H1 (cell line): ENCODE results near the gene TRIM44. TPM values are rescaled to one million over a fixed set of nuclear protein-coding genes. Genes with fewer than 3 reads are reported as not detected.

Source experiments
- CTCF ChIA-PET: fragments of 300-600 bp; sonication (Branson Sonifier 250); formaldehyde crosslinking; loops from one replicate; lab custom pipeline; 2021; ENCODE audit not compliant: partially characterized antibody; lab: Charles Lee
- POLR2A ChIA-PET: fragments of 300-600 bp; sonication (Branson Sonifier 250); formaldehyde crosslinking; loops from one replicate; lab custom pipeline; 2021; ENCODE audit warnings: inconsistent platforms; ENCODE audit not compliant: partially characterized antibody; lab: Charles Lee
- DNase-seq, 2 experiments: peaks; one replicate each; pipeline versions ENCODE4 v3.0.0 to v3.0.0-alpha.2; 2010 to 2022; ENCODE audit warnings: low spot score in 2 of 2, low read depth in 1 of 2, mixed read lengths in 1 of 2
- FAIRE-seq: peaks from 2 replicates; lab custom pipeline; 2011; peaks lifted over from hg19 to GRCh38; lab: Jason Lieb, UNC
- H2AFZ ChIP-seq: 2 replicates; pipeline ENCODE4 v1.8.1; 2012; ENCODE audit warnings: low read length, inconsistent platforms
- H2AK5ac ChIP-seq: 2 replicates; pipeline ENCODE4 v1.6.1; 2013; ENCODE audit warnings: low read depth, low read length
- H2BK120ac ChIP-seq: replicated peaks from 2 replicates; pipeline ENCODE3; 2013; ENCODE audit warnings: low read depth, low read length, inconsistent platforms
- H2BK12ac ChIP-seq: 2 replicates; pipeline ENCODE4 v1.6.1; 2013; ENCODE audit warnings: low read depth, low read length
- H2BK15ac ChIP-seq: 2 replicates; pipeline ENCODE4 v1.6.1; 2013; ENCODE audit warnings: low read length
- H2BK20ac ChIP-seq: 2 replicates; pipeline ENCODE4 v1.6.1; 2013; ENCODE audit warnings: low read length
- H2BK5ac ChIP-seq: 2 replicates; pipeline ENCODE4 v1.6.1; 2013; ENCODE audit warnings: low read depth, low read length
- H3K14ac ChIP-seq: 2 replicates; pipeline ENCODE4 v1.6.1; 2013; ENCODE audit warnings: inconsistent platforms; ENCODE audit not compliant: insufficient read length
- H3K18ac ChIP-seq: 2 replicates; pipeline ENCODE4 v1.6.1; 2013; ENCODE audit warnings: low read length; ENCODE audit errors: extremely low read depth
- H3K23ac ChIP-seq: 2 replicates; pipeline ENCODE4 v1.6.1; 2013; ENCODE audit warnings: inconsistent platforms; ENCODE audit not compliant: insufficient read length
- H3K23me2 ChIP-seq: 2 replicates; pipeline ENCODE4 v1.6.1; 2013; ENCODE audit warnings: low read depth, low read length
- H3K27ac ChIP-seq: 2 replicates; pipeline ENCODE4 v1.6.1; 2011; ENCODE audit warnings: low read depth, low read length, inconsistent platforms
- H3K27me3 ChIP-seq, 4 experiments: replicated peaks in 1 of 4; 1 replicate in 1 of 4; 2 replicates in 3 of 4; pipeline versions ENCODE4 v1.6.1 to v1.8.1; 2011 to 2013; ENCODE audit warnings: low read length in 3 of 4, mild to moderate bottlenecking in 3 of 4, inconsistent platforms in 2 of 4, mixed read lengths in 2 of 4, moderate library complexity in 1 of 4; ENCODE audit not compliant: control insufficient read depth in 3 of 4, insufficient read depth in 3 of 4; ENCODE audit errors: extremely low read depth in 1 of 4
- H3K36me3 ChIP-seq, 4 experiments: 2 replicates each; pipeline versions ENCODE4 v1.6.1 to v1.8.1; 2011 to 2013; ENCODE audit warnings: mild to moderate bottlenecking in 4 of 4, low read length in 3 of 4, moderate library complexity in 2 of 4, control low read depth in 1 of 4, inconsistent platforms in 1 of 4; ENCODE audit not compliant: insufficient read depth in 4 of 4, control insufficient read depth in 2 of 4
- H3K4ac ChIP-seq: replicated peaks from 2 replicates; pipeline ENCODE3; 2013; ENCODE audit warnings: low read length, low read depth, mixed read lengths, inconsistent platforms; ENCODE audit not compliant: insufficient read length
- H3K4me1 ChIP-seq, 4 experiments: replicated peaks in 1 of 4; 1 replicate in 1 of 4; 2 replicates in 3 of 4; pipeline versions ENCODE4 v1.6.1 to v1.8.1; 2011 to 2013; ENCODE audit warnings: low read length in 3 of 4, inconsistent platforms in 2 of 4, mixed read lengths in 1 of 4; ENCODE audit not compliant: insufficient read depth in 4 of 4, control insufficient read depth in 3 of 4
- H3K4me2 ChIP-seq, 2 experiments: 2 replicates each; pipeline versions ENCODE4 v1.6.1 to v1.8.1; 2011 to 2013; ENCODE audit warnings: low read depth in 2 of 2, low read length in 2 of 2, control low read depth in 1 of 2, inconsistent platforms in 1 of 2, mild to moderate bottlenecking in 1 of 2; ENCODE audit not compliant: insufficient read depth in 1 of 2
- H3K4me3 ChIP-seq, 4 experiments: fragments of 200-600, 300-600 bp in 1 of 4; sonication (generic), shearing (Covaris generic), sonication (Bioruptor Twin) in 1 of 4; 2 replicates each; pipeline versions ENCODE4 v1.5.1 to v1.8.1; 2011 to 2016; ENCODE audit warnings: low read length in 4 of 4, low read depth in 3 of 4, control low read depth in 2 of 4, inconsistent platforms in 2 of 4, mild to moderate bottlenecking in 2 of 4, mixed read lengths in 1 of 4, moderate library complexity in 1 of 4; ENCODE audit not compliant: insufficient read depth in 2 of 4; ENCODE audit errors: extremely low read depth in 1 of 4
- H3K56ac ChIP-seq: replicated peaks from 2 replicates; pipeline ENCODE3; 2013; ENCODE audit warnings: low read depth, mild to moderate bottlenecking, mixed read lengths, low read length, inconsistent platforms; ENCODE audit not compliant: insufficient read length
- H3K79me1 ChIP-seq: 2 replicates; pipeline ENCODE4 v1.6.1; 2013; ENCODE audit warnings: low read depth, low read length, control low read depth
- H3K79me2 ChIP-seq, 2 experiments: 2 replicates each; pipeline versions ENCODE4 v1.6.1 to v1.8.1; 2012 to 2013; ENCODE audit warnings: low read length in 2 of 2, mild to moderate bottlenecking in 2 of 2, inconsistent platforms in 1 of 2; ENCODE audit not compliant: insufficient read depth in 2 of 2, control insufficient read depth in 1 of 2
- H3K9ac ChIP-seq, 4 experiments: replicated peaks in 1 of 4; 1 replicate in 1 of 4; 2 replicates in 3 of 4; pipeline versions ENCODE4 v1.6.1 to v1.8.1; 2011 to 2013; ENCODE audit warnings: low read depth in 3 of 4, low read length in 3 of 4, control low read depth in 2 of 4, mild to moderate bottlenecking in 2 of 4, moderate library complexity in 2 of 4, inconsistent platforms in 1 of 4; ENCODE audit errors: extremely low read depth in 1 of 4
- H3K9me3 ChIP-seq, 2 experiments: 2 replicates each; pipeline versions ENCODE4 v1.6.1 to v1.8.1; 2012 to 2013; ENCODE audit warnings: mild to moderate bottlenecking in 2 of 2, moderate library complexity in 2 of 2, control low read depth in 1 of 2, inconsistent platforms in 1 of 2, low read depth in 1 of 2, low read length in 1 of 2, mixed read lengths in 1 of 2; ENCODE audit not compliant: insufficient read depth in 2 of 2
- H4K20me1 ChIP-seq, 2 experiments: replicated peaks in 1 of 2; 2 replicates each; pipeline versions ENCODE3 to v1.8.1; 2011 to 2013; ENCODE audit warnings: inconsistent platforms in 2 of 2, low read length in 2 of 2, mild to moderate bottlenecking in 1 of 2; ENCODE audit not compliant: insufficient read depth in 2 of 2, control insufficient read depth in 1 of 2
- H4K5ac ChIP-seq: 2 replicates; pipeline ENCODE4 v1.6.1; 2013; ENCODE audit warnings: low read length, low read depth, mixed read lengths, inconsistent platforms; ENCODE audit not compliant: insufficient read length
- H4K8ac ChIP-seq: 2 replicates; pipeline ENCODE4 v1.8.0; 2013; ENCODE audit warnings: mild to moderate bottlenecking, moderate library complexity, low read length, inconsistent platforms; ENCODE audit not compliant: insufficient read depth; ENCODE audit errors: extremely low read depth
- H4K91ac ChIP-seq: replicated peaks from 2 replicates; pipeline ENCODE3; 2013; ENCODE audit warnings: low read length, mixed read lengths, inconsistent platforms; ENCODE audit not compliant: insufficient read length
- ATF3 ChIP-seq: IDR thresholded peaks from 2 replicates; pipeline ENCODE4 v1.6.1; 2011; ENCODE audit warnings: low read depth, mild to moderate bottlenecking, low read length; ENCODE audit not compliant: insufficient read depth
- GABPA ChIP-seq: IDR thresholded peaks from 2 replicates; pipeline ENCODE4 v1.6.1; 2011; ENCODE audit warnings: mild to moderate bottlenecking, low read length, moderate library complexity, borderline replicate concordance; ENCODE audit not compliant: insufficient read depth
- GTF2F1 ChIP-seq: IDR thresholded peaks from 2 replicates; pipeline ENCODE4 v1.6.1; 2012; ENCODE audit warnings: low read depth, low read length, improper control_type of control experiment, borderline replicate concordance
- POU5F1 ChIP-seq: IDR thresholded peaks from 2 replicates; pipeline ENCODE4 v1.6.1; 2011; ENCODE audit warnings: low read depth, mild to moderate bottlenecking, low read length, moderate library complexity
- RBBP5 ChIP-seq: IDR thresholded peaks from 2 replicates; pipeline ENCODE4 v1.7.1; 2012; ENCODE audit warnings: low read depth, mild to moderate bottlenecking, inconsistent platforms, low read length, moderate library complexity, borderline replicate concordance
- RFX5 ChIP-seq: IDR thresholded peaks from 2 replicates; pipeline ENCODE4 v1.6.1; 2011; ENCODE audit warnings: low read depth, low read length, improper control_type of control experiment, borderline replicate concordance
- SIN3A ChIP-seq, 2 experiments: IDR thresholded peaks in 1 of 2; conservative IDR thresholded peaks in 1 of 2; 2 replicates each; pipeline ENCODE4 v1.6.1; 2011 to 2012; ENCODE audit warnings: low read length in 2 of 2, improper control_type of control experiment in 1 of 2, low read depth in 1 of 2, mild to moderate bottlenecking in 1 of 2
- SRF ChIP-seq: IDR thresholded peaks from 2 replicates; pipeline ENCODE4 v1.6.1; 2011; ENCODE audit warnings: mild to moderate bottlenecking, low read depth, low read length, moderate library complexity
- TAF1 ChIP-seq: IDR thresholded peaks from 2 replicates; pipeline ENCODE4 v1.6.1; 2011; ENCODE audit warnings: mild to moderate bottlenecking, low read depth, low read length
- WGBS, 2 experiments: shearing (Covaris generic) in 1 of 2; methylation state at CpG; one replicate each; pipeline versions ENCODE4 v1.1.6 to v1.1.7; 2013 to 2015; ENCODE audit warnings: low lambda C conversion rate in 2 of 2, mixed read lengths in 2 of 2, inconsistent platforms in 1 of 2, low coverage in 1 of 2, missing lambda C conversion rate in 1 of 2; ENCODE audit not compliant: insufficient replicate concordance in 2 of 2, insufficient coverage in 1 of 2, insufficient read length in 1 of 2; ENCODE audit errors: extremely low coverage in 1 of 2, missing lambda C conversion rate in 1 of 2; 5-methylcytosine and 5-hydroxymethylcytosine counted together
- polyA plus RNA-seq, 7 experiments: library from polyadenylated mRNA; depleted of rRNA in 3 of 7; stranded (reverse) in 5 of 7; unstranded in 2 of 7; fragments of >200 nt in 5 of 7; fragments of 200-250 nt in 2 of 7; gene quantifications; 1 replicate in 5 of 7; 2 replicates in 1 of 7; 4 replicates in 1 of 7; pipeline versions ENCODE4 v1.2.1 to v1.2.3, GENCODE V29; 2011 to 2013; ENCODE audit warnings: missing spikeins in 2 of 7, mixed read lengths in 2 of 7
- total RNA-seq: library from RNA; stranded (reverse); fragmentation: NEBNext Ultra II Directional; extraction: Animal tissue kit (Norgen Biotek cat#: 25700); gene quantifications from 2 replicates; pipeline ENCODE4 v1.2.1, GENCODE V29; 2021
- TF ChIP-seq, protein P1 (sequence below): IDR thresholded peaks from 2 replicates; pipeline ENCODE4 v1.6.1; 2012; ENCODE audit warnings: low read length, inconsistent platforms

TRIM44 gene
- total and polyA plus RNA-seq, 2 of the 8 experiments (the other 6 are each of a cell fraction or from before 2014, with no cell fraction given) = 13.9 to 34.4 TPM

GRCh38 chr11:35794850-35795249, 132.3 kb downstream of the TRIM44 start:
- WGBS, 2 experiments = 87% methylated on average over 3 of the region's 3 CpGs; no CpG with 5 or more reads in 1 of the 2 experiments
- Histone ChIP-seq H3K4me1 (no peaks in the 10 kb centered on the region), H3K27ac (no peak overlapping the region), H2AFZ (no peak overlapping the region), H2BK5ac (no peak overlapping the region), H3K4me2 (no peak overlapping the region), H3K18ac (no peak overlapping the region), H3K4ac (no peak overlapping the region), H3K14ac (no peak overlapping the region), H4K8ac (no peak overlapping the region), H3K9ac (no peak overlapping the region), H4K91ac (no peak overlapping the region), H3K56ac (no peak overlapping the region), H4K20me1 (no peaks in the 10 kb centered on the region), H3K79me2 (no peaks in the 10 kb centered on the region), H2BK20ac (no peak overlapping the region), H3K27me3 (no peaks in the 10 kb centered on the region), H3K36me3 (no peaks in the 10 kb centered on the region), H3K79me1 (no peaks in the 10 kb centered on the region), H2AK5ac (no peak overlapping the region), H2BK120ac (no peak overlapping the region), H2BK12ac (no peak overlapping the region), H3K4me3 (no peak overlapping the region), H4K5ac (no peak overlapping the region), H3K23me2 (no peaks in the 10 kb centered on the region), H3K23ac (no peak overlapping the region), H3K9me3 (no peaks in the 10 kb centered on the region), H2BK15ac (no peak overlapping the region)
- ChIA-PET CTCF (interaction anchor here (1.0 to 10.6 kb wide), 4 partner anchors 9 to 27 kb away, joined by 3 to 96 read pairs (median 3); no protein-coding TSS in a partner anchor), POLR2A (no interaction called here)
- FAIRE-seq (no peak), DNase-seq (no peak)
- TF ChIP-seq GTF2F1 (no peak), RFX5 (no peak), SIN3A (conservative IDR thresholded peaks at IDR 0.05 in 1 of 2, IDR thresholded peaks at IDR 0.05 in 1 of 2; ENCODE audit: low read depth in 1 of 2, low read length in 2 of 2) (no peak), SRF (no peak), GABPA (no peak), TAF1 (no peak), ATF3 (no peak), RBBP5 (no peak), POU5F1 (no peak)
- TF ChIP-seq, protein P1, sequence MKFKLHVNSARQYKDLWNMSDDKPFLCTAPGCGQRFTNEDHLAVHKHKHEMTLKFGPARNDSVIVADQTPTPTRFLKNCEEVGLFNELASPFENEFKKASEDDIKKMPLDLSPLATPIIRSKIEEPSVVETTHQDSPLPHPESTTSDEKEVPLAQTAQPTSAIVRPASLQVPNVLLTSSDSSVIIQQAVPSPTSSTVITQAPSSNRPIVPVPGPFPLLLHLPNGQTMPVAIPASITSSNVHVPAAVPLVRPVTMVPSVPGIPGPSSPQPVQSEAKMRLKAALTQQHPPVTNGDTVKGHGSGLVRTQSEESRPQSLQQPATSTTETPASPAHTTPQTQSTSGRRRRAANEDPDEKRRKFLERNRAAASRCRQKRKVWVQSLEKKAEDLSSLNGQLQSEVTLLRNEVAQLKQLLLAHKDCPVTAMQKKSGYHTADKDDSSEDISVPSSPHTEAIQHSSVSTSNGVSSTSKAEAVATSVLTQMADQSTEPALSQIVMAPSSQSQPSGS = no peak
